ENCODE results near the gene REEP2. TPM values are rescaled to one million over a fixed set of nuclear protein-coding genes. Genes with fewer than 3 reads are reported as not detected.

Gene REEP2
- total RNA-seq, 1 donor from 2014 or later = 30.6 TPM

GRCh38 chr5:138466900-138467710, 28.2 kb downstream of the REEP2 start:
- TF ChIP-seq, protein P1, sequence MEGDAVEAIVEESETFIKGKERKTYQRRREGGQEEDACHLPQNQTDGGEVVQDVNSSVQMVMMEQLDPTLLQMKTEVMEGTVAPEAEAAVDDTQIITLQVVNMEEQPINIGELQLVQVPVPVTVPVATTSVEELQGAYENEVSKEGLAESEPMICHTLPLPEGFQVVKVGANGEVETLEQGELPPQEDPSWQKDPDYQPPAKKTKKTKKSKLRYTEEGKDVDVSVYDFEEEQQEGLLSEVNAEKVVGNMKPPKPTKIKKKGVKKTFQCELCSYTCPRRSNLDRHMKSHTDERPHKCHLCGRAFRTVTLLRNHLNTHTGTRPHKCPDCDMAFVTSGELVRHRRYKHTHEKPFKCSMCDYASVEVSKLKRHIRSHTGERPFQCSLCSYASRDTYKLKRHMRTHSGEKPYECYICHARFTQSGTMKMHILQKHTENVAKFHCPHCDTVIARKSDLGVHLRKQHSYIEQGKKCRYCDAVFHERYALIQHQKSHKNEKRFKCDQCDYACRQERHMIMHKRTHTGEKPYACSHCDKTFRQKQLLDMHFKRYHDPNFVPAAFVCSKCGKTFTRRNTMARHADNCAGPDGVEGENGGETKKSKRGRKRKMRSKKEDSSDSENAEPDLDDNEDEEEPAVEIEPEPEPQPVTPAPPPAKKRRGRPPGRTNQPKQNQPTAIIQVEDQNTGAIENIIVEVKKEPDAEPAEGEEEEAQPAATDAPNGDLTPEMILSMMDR (conservative IDR thresholded peaks at IDR 0.05; ENCODE audit: low read depth, low read length) = no peak
- no peak for DNase-seq (ENCODE audit: low read depth)
- H3K4me3 ChIP-seq (ENCODE audit: low read depth, low read length) = peak overlapping the region; percentile 87

- H3K4me3 ChIP-seq (ENCODE audit: low read depth, low read length) = peak overlapping the region; percentile 87
- no peak for DNase-seq (ENCODE audit: low read depth)
- TF ChIP-seq, protein P1 (conservative IDR thresholded peaks at IDR 0.05; ENCODE audit: low read depth, low read length) = no peak
Observed at GRCh38 chr5:138467711-138468132, 28.9 kb downstream of the REEP2 start.

DNA sequence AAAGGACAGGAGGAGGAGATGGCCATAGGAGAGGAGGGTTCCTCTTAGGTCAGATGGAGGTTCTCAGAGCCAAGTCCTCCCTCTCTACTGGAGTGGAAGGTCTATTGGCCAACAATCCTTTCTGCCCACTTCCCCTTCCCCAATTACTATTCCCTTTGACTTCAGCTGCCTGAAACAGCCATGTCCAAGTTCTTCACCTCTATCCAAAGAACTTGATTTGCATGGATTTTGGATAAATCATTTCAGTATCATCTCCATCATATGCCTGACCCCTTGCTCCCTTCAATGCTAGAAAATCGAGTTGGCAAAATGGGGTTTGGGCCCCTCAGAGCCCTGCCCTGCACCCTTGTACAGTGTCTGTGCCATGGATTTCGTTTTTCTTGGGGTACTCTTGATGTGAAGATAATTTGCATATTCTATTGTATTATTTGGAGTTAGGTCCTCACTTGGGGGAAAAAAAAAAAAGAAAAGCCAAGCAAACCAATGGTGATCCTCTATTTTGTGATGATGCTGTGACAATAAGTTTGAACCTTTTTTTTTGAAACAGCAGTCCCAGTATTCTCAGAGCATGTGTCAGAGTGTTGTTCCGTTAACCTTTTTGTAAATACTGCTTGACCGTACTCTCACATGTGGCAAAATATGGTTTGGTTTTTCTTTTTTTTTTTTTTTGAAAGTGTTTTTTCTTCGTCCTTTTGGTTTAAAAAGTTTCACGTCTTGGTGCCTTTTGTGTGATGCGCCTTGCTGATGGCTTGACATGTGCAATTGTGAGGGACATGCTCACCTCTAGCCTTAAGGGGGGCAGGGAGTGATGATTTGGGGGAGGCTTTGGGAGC, 29.5 kb downstream of the REEP2 start:
- TF ChIP-seq, protein P1 (conservative IDR thresholded peaks at IDR 0.05; ENCODE audit: low read depth, low read length) = no peak
- DNase-seq (ENCODE audit: low read depth) = no peak
- H3K4me3 ChIP-seq (ENCODE audit: low read depth, low read length) = peak overlapping the region; percentile 87

DNA sequence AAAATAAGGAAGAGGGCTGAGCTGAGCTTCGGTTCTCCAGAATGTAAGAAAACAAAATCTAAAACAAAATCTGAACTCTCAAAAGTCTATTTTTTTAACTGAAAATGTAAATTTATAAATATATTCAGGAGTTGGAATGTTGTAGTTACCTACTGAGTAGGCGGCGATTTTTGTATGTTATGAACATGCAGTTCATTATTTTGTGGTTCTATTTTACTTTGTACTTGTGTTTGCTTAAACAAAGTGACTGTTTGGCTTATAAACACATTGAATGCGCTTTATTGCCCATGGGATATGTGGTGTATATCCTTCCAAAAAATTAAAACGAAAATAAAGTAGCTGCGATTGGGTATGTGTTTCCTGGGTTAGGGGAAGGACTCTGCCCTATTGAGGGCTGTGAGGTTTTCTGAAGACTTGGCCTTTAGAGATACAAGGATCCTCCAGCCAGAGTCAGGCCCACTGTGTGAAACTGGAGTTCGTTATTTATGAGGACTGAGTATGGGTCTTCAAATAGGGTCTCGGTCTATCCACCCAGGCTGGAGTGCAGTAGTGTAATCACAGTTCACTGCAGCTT, 30.2 kb downstream of the REEP2 start:
- peak; percentile 56 for DNase-seq (ENCODE audit: low read depth)
- TF ChIP-seq, protein P1 (conservative IDR thresholded peaks at IDR 0.05; ENCODE audit: low read depth, low read length) = no peak
- no peak overlapping the region for H3K4me3 ChIP-seq (ENCODE audit: low read depth, low read length)

DNA sequence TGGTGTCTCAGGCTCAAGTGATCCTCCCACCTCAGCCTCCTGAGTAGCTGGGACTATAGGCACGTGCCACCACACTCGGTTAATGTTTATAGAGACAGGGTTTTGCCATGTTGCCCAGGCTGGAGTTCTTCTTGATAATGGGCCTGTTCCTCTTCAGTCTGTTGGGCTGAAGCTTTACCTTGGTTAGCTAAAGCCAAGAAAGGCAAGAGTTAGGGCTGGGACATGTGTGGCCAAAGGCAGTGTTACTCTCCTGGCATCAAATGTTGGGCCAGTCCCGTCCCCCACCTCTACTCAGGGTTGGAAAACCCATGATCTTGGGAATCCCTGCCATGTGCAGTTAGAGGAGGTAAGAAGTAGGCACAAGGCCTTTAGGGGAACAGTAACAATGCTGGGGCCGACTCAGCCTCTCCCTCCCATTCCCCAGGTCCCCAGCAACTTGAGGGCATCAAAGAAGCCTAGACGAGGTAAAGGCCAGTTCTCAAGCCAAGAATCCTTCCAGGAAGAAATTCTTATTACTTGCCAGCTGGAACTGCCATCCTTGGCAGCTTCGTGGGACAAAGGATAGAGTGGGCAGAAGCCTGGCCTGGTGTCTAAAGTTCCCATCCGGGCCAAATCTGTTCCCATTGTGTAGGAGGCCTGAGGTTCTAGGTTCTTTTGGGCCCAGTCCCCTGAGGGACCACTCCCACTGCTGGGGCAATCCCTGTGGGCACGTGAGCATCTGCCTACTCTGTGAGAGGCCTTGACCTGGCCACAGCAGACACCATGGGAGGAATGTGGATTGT, 30.9 kb downstream of the REEP2 start:
- TF ChIP-seq, protein P1 (conservative IDR thresholded peaks at IDR 0.05; ENCODE audit: low read depth, low read length) = no peak
- DNase-seq (ENCODE audit: low read depth) = peak; percentile 74
- no peak overlapping the region for H3K4me3 ChIP-seq (ENCODE audit: low read depth, low read length)

GRCh38 chr5:138470322-138471051, 31.6 kb downstream of the REEP2 start:
- H3K4me3 ChIP-seq (ENCODE audit: low read depth, low read length) = no peak overlapping the region
- TF ChIP-seq, protein P1 (conservative IDR thresholded peaks at IDR 0.05; ENCODE audit: low read depth, low read length) = no peak
- peak; percentile 74 for DNase-seq (ENCODE audit: low read depth)
